Left colon (tissue), 2 donors: ENCODE data around the gene DUSP1. TPM values are rescaled to one million over a fixed set of nuclear protein-coding genes. Genes with fewer than 3 reads are reported as not detected.
"Not testable (repeated sequence)": the region's sequence is repeated elsewhere in the genome, so short reads cannot be mapped to it uniquely, and the experiment has no call there.

Experiments
- ATAC-seq: fragments of 200-7000 bp; cut with Tn5 transposase; one replicate; pipeline ENCODE4 v1.9.1; 2020; ENCODE audit warnings: mild to moderate bottlenecking, moderate library complexity
- DNase-seq, 2 donors: peaks; one replicate each; pipeline ENCODE4 v3.0.0-alpha.2; 2020
- intact Hi-C, 2 donors: fragments of 100-400 bp; cut with DNase I in 1 of 2; cut with micrococcal nuclease in 1 of 2; formaldehyde crosslinking; loops; one replicate each; pipeline versions ENCODE4 v1.11.2 to v1.14.0; 2022; cut with DNase I, micrococcal nuclease
- total RNA-seq, 2 donors: library from RNA; stranded (reverse); fragmentation: NEBNext Ultra II Directional; extraction: Animal tissue kit (Norgen Biotek cat#: 25700); gene quantifications; one replicate each; pipeline ENCODE4 v1.2.1, GENCODE V29; 2021
- donor health status: DM: no; HTN: no; CAD: no.
- donor health status: DM: yes; HTN: yes; CAD: no.

Gene DUSP1
- total RNA-seq, 2 donors from 2014 or later: 148 to 242 TPM

DNA sequence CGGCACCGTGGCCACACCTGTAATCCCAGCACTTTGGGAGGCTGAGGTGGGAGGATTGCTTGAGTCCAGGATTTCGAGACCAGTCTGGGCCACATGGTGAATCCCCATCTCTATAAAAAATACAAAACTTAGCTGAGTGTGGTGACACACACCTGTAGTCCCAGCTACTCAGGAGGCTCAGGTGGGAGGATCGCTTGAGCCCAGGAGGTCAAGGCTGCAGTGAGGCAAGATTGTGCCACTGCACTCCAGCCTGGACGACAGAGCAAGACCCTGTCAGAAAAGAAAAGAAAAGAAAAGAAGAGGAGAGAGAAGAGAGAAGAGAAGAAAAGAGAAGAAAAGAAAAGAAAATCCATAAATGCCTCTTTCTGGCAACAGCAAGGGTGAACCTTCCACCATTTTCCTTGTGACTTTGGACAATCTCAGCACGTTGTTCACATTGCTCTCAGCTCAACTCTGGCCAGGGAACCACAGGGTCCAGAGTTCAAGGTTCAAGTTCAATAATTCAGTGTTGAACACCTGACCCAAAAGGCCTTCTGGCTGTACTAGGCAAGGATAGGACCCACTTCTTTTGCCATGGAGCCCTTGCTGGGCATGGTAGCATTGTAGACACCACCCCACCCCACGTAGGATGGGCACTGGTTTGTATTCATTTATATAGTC is 14.6 kb upstream of the DUSP1 start:
- ATAC-seq: peak; percentile 17
- intact Hi-C loops: no loop called here

DNA sequence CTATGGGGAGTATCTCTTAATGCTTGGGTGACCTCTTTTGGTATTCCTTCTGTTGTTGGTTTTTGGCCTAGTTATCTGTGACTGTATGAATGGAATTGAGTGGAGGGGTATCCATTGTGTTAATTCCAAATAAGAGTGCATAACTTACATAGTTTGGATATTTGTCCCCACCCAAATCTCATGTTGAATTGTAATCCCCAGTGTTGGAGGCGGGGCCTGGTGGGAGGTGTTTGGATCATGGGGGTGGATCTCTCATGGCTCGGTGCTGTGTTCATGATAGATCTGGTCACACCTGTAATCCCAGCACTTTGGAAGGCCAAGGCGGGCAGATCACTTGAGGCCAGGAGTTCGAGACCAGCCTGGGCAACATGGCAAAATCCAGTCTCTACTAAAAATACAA is 13.2 kb upstream of the DUSP1 start:
- intact Hi-C loops, ATAC-seq: not testable (repeated sequence)
- DNase-seq: peak in 1 of 2 donors; percentile 22

More for the DNA sequence above, 14.6 kb upstream of the DUSP1 start:
- DNase-seq: peak in 1 of 2 donors; percentile 24

DNA sequence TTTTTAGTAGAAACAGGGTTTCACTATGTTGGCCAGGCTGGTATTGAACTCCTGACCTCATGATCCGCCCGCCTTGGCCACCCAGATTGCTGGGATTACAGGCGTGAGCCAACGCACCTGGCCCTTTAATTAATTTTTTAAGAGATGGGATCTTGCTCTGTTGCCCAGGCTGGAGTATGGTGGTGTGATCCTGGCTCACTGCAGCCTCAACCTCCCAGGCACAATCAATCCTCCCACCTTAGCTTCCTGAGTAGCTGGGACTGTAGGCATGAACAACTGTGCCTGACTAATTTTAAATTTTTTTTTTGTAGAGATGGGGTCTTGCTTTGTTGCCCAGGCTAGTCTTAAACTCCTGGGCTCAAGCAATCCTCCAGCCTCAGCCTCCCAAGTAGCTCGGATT is 12.3 kb upstream of the DUSP1 start:
- intact Hi-C loops, ATAC-seq, DNase-seq: not testable (repeated sequence)

DNA sequence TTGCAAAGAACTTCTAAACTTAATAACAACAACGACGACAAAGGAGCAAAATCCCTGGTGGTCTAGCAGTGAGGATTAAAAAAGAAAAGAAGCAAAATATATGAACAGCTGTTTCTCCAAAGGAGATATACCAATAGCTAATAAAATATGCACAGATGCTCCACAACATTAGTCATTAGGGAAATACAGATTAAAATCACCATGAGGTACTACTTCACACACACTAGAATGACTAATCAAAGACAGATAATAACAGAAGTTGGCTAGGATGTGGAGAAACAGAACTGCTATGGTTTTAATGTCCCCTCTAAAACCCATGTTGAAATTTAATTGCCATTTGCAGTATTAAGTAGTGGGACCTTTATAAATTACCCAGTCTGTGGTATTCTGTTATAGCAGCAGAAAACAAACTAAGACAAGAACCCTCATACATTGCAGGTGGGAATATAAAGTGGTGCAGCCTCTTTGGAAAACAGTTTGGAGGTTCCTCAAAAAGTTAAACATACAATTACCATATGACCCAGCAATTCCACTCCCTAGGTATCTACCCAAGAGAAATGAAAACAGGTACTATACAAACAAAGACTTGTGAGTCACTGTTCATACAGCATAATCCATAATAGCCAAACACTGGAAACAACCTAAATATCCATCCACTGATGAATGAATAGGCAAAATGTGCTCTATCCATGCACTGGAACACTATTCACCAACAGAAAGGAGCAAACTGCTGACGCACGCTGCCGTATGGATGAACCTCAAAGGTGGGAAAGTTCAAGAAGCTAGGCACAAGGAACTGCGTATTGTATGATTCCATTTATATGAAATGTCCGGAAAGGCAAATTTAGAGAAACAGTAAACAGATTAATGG is 11.4 kb upstream of the DUSP1 start:
- intact Hi-C loops: no loop called here
- ATAC-seq (peak; percentile 43), DNase-seq (no peak)

DNA sequence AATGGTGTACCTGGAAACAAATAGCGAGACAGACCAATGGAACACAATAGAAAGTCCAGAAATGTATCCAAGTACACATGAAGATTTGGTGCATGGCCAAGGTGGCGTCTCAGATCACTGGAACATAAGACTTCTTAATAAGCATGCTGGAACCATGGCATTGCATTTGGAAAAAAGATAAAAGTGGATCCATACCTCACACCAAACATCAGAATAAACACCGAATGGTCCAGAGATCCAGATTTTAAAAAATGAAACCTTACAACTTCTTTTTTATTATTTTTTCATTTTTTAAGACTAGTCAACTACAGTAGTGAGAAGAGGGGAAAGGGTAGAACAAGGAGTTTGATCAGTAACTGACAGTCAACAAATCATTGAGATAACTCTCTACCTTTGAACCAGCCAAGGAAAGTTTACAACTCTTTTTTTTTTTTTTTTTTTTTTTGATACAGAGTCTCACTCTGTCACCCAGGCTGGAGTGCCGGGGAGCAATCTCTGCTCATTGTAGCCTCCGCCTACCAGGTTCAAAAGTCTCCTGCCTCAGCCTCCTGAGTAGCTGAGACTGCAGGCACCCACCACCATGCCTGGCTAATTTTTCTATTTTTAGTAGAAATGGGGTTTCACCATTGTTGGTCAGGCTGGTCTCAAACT is 8.8 kb upstream of the DUSP1 start:
- ATAC-seq: peak; percentile 48
- peak; percentile 74 to 75 for DNase-seq
- intact Hi-C loops: loop anchor here in 1 of 2 donors (10.0 kb wide), 1 partner anchor 55 kb away; the partner anchor contains the start of gene ERGIC1

DNA sequence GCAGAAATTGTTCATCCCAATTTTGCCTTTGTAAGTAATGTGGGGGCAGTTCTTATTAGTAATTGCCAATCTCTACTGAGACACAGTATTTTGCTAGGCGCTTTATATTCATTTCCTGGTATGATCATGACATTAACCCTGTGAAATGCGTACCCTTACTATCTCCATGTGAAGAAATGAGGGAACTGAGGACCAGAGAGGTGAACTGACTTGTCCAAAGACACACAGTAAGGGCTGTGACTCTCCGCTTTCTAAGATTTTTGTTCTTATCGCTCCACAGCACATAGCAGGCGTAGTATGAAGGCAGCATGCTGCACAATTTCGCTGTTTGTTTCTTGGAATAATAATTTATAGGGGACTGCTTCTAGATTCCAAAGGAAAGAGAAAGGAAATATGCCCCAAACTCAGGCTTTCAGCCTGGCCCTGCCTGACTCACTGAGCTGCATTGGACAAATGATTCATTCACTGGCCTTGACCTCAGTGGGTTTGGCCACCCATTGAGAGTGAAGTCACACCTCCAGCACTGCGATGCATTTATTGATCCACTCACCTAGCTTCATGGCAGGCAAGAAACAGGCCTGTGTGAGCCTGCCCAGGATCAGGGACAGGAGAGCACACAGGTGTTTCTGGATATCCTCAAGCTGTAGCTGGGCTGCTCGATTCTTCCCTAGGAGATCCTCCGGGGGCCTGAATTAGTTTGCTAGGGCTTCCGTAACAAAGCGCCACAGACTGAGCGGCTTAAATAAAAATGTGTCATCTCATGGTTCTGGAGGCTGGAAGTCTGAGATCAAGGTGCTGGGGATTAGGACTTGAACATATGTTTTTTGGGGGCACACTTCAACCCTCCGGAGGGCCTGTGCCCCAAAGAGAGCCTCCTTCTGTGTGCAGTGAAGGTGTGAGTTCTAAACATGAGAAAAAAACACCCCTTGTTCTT is 7.2 kb upstream of the DUSP1 start:
- peak; percentile 49 to 79 for DNase-seq
- peak; percentile 37 for ATAC-seq
- intact Hi-C loops: loop anchor here in 1 of 2 donors (10.0 kb wide), 1 partner anchor 57 kb away; the partner anchor contains the start of gene ERGIC1

DNA sequence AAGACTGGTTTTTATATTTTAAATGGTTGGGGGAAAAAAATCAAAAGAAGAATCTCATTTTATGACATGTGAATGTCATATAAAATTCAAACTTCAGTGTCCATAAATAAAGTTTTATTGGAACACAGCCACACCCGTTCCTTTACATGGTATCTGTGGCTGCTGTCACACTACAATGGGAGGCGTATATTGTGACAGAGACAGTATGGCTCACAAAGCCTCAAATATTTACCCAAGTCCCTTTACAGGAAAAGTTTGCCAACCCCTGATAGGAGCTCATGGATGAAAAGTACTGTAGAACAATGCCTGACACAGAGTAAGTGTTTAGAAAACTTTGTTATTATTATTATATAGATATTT is 5.2 kb upstream of the DUSP1 start:
- intact Hi-C loops: loop anchor here in 1 of 2 donors (10.0 kb wide), 1 partner anchor 59 kb away; the partner anchor contains the start of gene ERGIC1
- peak; percentile 43 for ATAC-seq
- no peak for DNase-seq

DNA sequence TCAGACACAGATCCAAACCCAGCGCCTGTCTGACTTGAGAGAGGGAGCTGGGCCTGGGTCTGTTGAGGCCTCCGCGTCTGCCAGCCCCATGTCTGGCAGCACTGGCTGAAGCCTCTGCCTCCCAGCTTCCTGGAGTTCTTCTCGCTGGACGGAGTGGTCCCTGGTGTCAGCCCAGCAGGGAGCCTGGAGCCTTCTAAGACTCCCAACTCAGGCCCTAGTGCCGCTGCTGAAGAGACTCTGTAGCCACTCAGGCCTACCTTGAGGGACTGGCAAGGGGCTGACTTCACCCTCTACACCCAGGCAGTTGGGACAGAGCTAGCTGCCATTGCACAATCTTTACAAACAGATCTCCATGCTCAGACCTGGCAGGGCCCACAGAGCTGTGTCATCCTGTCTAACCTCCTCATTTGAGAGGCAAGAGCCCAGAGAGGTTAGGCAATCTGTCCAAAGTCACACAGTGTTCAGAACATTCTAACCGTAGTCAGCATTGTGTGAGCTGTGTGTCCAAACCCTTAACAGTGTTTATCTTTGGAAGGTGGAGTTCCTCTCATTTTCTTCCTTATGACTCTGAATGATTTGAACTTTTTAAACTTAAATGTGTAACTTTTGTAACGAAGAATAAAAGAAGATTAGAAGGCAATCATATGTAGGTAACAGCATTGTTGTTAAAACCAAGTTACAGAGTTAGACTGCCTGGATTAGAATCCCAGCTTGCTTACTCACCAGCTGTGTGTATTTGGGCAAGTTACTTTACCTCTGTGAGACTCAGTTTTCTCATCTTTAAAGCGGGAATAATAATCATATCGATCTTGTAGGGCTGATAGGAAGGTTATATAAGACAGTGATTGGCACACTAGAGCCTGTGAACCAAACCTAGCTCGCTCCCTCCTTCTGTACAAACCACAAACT is 4.6 kb upstream of the DUSP1 start:
- intact Hi-C loops: loop anchor here in 1 of 2 donors (10.0 kb wide), 1 partner anchor 59 kb away; the partner anchor contains the start of gene ERGIC1
- ATAC-seq: peak; percentile 29
- DNase-seq: peak in 1 of 2 donors; percentile 89

DNA sequence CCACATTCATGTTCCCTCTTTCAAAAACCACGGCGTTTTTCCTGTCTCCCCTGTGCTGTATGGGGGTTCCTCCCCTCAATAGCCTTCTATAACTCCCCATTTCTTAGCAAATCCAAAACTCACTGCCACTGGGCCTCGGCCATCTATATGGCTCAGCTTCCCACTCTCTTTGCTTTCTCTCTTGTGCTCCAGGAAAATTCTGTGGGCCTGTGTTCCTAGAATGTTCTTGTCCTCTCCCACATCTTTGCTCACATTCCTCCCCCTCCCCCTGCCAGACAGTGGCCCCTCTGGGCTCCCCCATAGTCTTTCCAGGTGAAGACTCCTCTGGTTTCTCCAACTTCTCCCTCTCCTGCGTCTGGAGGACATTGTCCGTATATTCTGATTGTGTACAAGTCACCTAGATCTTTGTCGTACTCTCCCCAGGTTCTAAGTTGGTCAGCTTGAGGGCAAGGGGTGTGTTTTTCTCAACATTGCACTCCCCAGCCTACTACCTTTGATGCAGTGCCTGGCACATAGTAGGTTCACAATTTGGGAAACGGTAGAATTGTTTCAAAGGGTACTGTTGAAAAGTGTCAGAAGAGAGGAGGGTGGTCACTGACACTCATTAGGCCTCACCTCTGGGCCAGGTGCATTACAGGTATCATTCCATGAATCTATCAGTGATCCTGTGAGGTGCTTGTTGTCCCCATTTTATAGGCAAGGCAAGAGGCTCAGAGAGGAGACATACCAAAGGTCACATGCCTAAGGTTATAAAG is 3.7 kb upstream of the DUSP1 start:
- no peak for DNase-seq
- ATAC-seq: no peak

DNA sequence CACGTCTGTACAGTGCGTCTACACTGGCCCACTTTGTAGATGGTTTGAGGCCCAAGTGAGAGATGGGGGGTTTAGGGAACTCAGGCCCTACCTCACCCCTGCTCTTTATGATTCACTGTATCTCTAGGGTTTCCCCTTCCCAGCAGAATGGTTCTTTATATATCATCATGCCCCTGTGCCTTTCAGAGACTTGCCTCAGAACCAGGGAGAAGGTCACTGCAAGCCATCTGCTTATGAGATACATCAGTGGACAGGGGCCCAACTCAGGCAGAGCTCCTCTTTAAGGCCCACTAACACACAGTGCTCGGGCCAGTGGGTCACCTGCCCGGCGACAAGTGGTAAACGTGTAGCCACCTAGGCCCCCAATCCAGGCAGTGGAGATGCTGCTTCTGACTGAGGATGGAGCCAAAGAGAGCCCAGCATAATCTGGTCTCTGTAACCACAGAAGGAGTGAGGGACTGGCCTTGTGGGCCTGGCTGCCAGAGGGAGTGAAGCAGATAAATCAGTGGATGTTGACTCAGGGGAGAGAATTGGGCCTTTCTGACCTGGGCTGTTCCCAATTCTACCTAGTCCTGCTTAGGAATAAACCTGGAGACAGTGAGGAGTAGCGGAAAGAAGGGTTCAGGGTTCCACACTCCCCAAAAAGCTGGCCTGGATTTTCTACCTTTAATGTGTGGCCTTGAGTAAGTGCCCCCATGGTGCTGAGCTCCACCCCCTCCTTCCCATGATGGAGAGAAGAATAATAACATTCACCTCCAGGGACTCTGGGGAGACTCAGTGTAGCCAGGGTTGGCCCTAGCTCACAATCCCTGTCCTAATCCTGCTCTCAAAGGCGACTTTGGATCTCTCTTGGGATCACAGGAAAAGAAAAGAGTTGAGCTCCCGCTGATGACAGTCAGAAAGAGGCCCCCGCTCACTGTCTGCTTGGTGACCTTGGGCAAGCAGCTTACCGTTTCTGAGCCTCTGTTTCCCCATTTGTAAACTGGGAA is 2.8 kb upstream of the DUSP1 start:
- ATAC-seq: no peak
- intact Hi-C loops: loop anchor here in 1 of 2 donors (10.0 kb wide), 1 partner anchor 61 kb away; the partner anchor contains the start of gene ERGIC1
- DNase-seq: no peak

More for the DNA sequence above, 3.7 kb upstream of the DUSP1 start:
- intact Hi-C loops: loop anchor here in 1 of 2 donors (10.0 kb wide), 1 partner anchor 60 kb away; the partner anchor contains the start of gene ERGIC1

DNA sequence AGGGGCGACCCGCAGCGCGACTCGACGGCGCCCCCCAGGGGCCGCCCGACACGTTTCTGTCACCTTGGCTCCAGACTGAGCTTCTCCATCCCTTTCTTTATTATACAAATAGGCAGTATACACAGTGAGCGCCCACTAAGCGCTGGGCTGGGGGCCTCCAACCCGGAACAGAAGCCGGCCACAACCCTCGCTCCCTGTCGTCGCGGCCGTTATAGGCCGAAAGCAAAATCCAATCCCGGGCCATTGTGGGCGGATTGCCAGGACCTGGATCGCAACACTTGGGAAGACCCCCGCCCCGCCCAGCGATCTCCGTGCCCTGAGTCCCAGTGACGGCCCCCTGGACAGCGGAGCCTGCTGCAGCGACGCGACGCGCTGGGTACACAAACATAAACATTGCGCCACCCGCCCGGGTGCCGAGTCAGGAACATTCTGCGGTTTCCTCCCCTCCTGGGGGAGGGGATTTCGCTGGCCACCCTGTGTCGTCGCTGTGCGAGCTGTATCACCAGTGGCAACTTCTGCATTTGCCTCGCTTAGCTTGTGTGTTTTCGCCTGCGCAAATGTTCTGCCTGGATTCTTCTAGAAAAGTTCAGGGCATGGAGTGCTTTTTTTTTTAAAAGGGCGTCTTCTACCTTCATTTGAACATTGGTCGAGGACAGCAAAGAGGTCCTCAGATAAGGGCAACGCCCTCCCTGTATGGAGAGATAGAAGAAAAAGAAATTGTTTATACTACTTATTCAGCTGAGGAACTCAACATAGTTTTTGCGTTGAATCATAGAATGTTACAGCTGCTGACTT is 1.3 kb upstream of the DUSP1 start:
- ATAC-seq (peak; percentile 40), DNase-seq (peak; percentile 93 to 94)
- intact Hi-C loops: loop anchor here in 1 of 2 donors (10.0 kb wide), 1 partner anchor 62 kb away; the partner anchor contains the start of gene ERGIC1

DNA sequence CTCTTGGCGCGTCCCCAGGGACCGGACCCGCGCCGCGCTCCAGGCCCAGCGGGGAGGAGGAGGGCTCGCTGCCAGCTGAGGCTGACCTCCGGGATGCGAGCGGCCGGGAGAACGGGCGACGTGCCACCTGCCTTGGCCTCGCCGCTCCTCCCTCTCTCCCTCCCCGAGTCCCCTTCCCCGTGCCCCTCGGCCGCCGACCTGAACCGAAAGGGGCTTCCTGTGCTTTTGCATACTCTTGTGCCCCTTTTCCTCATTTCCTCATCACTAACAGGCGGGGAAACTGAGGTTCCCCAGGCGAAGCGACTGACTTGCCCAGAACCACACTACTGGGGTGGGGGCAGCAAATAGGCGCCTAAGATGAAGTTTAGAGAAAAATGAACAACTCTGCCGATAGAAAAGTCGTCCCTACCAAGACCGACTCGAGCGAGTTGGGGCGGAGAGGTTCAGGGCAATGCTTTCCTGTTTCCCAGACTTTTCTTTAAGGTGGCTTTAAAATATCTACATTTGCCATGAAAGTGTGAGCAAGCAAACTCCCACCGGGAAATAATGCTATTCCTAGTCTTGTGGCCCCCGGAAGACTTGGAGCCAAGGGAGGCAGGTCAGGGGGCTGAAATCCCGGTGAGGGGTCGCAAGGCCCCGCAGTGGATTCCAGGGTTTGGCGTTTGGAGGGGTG is 580 bp upstream of the DUSP1 start:
- intact Hi-C loops: loop anchor here in 1 of 2 donors (10.0 kb wide), 1 partner anchor 63 kb away; the partner anchor contains the start of gene ERGIC1
- no peak for DNase-seq

DNA sequence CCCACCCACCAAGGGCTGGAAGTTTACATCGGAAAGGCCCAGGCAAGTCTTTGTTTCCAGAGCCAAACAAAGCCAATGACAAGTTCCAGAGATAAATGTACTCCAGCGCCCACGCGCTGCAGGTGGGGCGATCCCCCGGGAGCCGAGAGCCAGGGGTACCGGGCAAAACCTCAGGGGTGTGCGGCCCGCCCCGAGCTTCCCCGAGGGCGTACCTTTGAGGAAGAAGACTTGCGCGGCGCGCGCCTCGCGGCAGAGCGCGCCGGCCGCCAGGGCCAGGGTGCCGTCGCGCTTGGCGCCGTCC is 671 bp downstream of the DUSP1 start:
- DNase-seq (no peak), ATAC-seq (no peak)
- intact Hi-C loops: loop anchor here in 1 of 2 donors (10.0 kb wide), 1 partner anchor 64 kb away; the partner anchor contains the start of gene ERGIC1

More for the DNA sequence above, 580 bp upstream of the DUSP1 start:
- no peak for ATAC-seq
